K562 (cell line): ENCODE data around the gene B3GNT4. TPM values are rescaled to one million over a fixed set of nuclear protein-coding genes. Genes with fewer than 3 reads are reported as not detected.

Experiments used
- ATF1 ChIP-seq, 2 experiments: fragments of 450-650 bp in 1 of 2; IDR thresholded peaks; 2 replicates each; pipeline ENCODE4 v1.6.1; 2016; ENCODE audit warnings: missing compliant biosample characterization in 1 of 2, missing genetic modification characterization in 1 of 2
- BRD9 ChIP-seq: fragments of 450-650 bp; IDR thresholded peaks from 2 replicates; pipeline ENCODE4 v1.6.1; 2018; ENCODE audit warnings: low read depth; ENCODE audit not compliant: partially characterized antibody
- CBFB ChIP-seq: sonication (generic); formaldehyde crosslinking; IDR thresholded peaks from 2 replicates; pipeline ENCODE4 v1.4.0; 2020; ENCODE audit warnings: mild to moderate bottlenecking, missing genetic modification reagents
- E2F1 ChIP-seq: sonication (generic); formaldehyde crosslinking; IDR thresholded peaks from 2 replicates; pipeline ENCODE4 v1.8.1; 2023; ENCODE audit warnings: mild to moderate bottlenecking, missing genetic modification reagents, moderate library complexity
- HIVEP1 ChIP-seq: fragments of 250-450 bp; sonication (Bioruptor Pico); IDR thresholded peaks from 2 replicates; pipeline ENCODE4 v1.4.0; 2020; ENCODE audit warnings: mild to moderate bottlenecking
- JUN ChIP-seq, 2 experiments: sonication (generic) in 1 of 2; formaldehyde crosslinking in 1 of 2; IDR thresholded peaks; 2 replicates each; pipeline versions ENCODE4 v1.6.1 to v1.8.0; 2012 to 2022; ENCODE audit warnings: borderline replicate concordance in 2 of 2, mild to moderate bottlenecking in 2 of 2, improper control_type of control experiment in 1 of 2, low read depth in 1 of 2, low read length in 1 of 2, missing genetic modification reagents in 1 of 2
- KAT7 ChIP-seq: sonication (generic); formaldehyde crosslinking; IDR thresholded peaks from 2 replicates; pipeline ENCODE4 v1.8.0; 2022; ENCODE audit warnings: missing genetic modification reagents, mild to moderate bottlenecking, borderline replicate concordance
- MAZ ChIP-seq, 2 experiments: fragments of 450-650 bp in 1 of 2; sonication (generic) in 1 of 2; formaldehyde crosslinking; IDR thresholded peaks in 1 of 2; conservative IDR thresholded peaks in 1 of 2; 2 replicates each; pipeline versions ENCODE4 v1.4.0 to v1.5.0; 2020; ENCODE audit warnings: mild to moderate bottlenecking in 1 of 2, missing genetic modification reagents in 1 of 2
- MEF2D ChIP-seq: conservative IDR thresholded peaks from 2 replicates; pipeline ENCODE4 v1.6.1; 2016; ENCODE audit warnings: low read depth, missing genetic modification characterization, missing compliant biosample characterization
- MTA3 ChIP-seq: fragments of 450-650 bp; formaldehyde crosslinking; IDR thresholded peaks from 2 replicates; pipeline ENCODE4 v1.6.1; 2017; ENCODE audit warnings: mild to moderate bottlenecking, borderline replicate concordance
- STAT6 ChIP-seq: sonication (generic); formaldehyde crosslinking; IDR thresholded peaks from 2 replicates; pipeline ENCODE4 v1.8.1; 2023; ENCODE audit warnings: mild to moderate bottlenecking, missing genetic modification reagents
- TARDBP ChIP-seq: fragments of 450-650 bp; IDR thresholded peaks from 2 replicates; pipeline ENCODE4 v1.6.1; 2016
- TEAD1 ChIP-seq, 2 experiments: fragments of 450-650 bp in 1 of 2; sonication (generic) in 1 of 2; formaldehyde crosslinking; IDR thresholded peaks; 2 replicates each; pipeline versions ENCODE4 v1.4.0 to v1.8.0; 2020 to 2022; ENCODE audit warnings: mild to moderate bottlenecking in 2 of 2, missing genetic modification reagents in 1 of 2
- ZNF146 ChIP-seq: IDR thresholded peaks from one replicate; pipeline ENCODE4 v1.6.1; 2018; ENCODE audit warnings: missing compliant biosample characterization; ENCODE audit not compliant: unreplicated experiment
- ZNF639 ChIP-seq, 2 experiments: fragments of 200-800 bp in 1 of 2; sonication (Bioruptor generic) in 1 of 2; sonication (generic) in 1 of 2; formaldehyde crosslinking in 1 of 2; IDR thresholded peaks in 1 of 2; conservative IDR thresholded peaks in 1 of 2; 2 replicates each; pipeline versions ENCODE4 v1.5.0 to v1.6.1; 2016 to 2020; ENCODE audit warnings: missing compliant biosample characterization in 1 of 2, missing genetic modification characterization in 1 of 2, missing genetic modification reagents in 1 of 2
- polyA plus RNA-seq, 8 experiments: library from polyadenylated mRNA; depleted of rRNA in 4 of 8; stranded (reverse) in 5 of 8; unstranded in 3 of 8; fragments of >200 nt; fragmentation: Nextera tagmentation in 2 of 8; fragmentation: Illumina TruSeq in 1 of 8; extraction: Ambion mirVana in 2 of 8; extraction: Trizol in 1 of 8; gene quantifications; 2 replicates each; pipeline versions ENCODE4 v1.2.1 to v1.2.3, GENCODE V29; 2011 to 2014; ENCODE audit warnings: inconsistent platforms in 1 of 8, missing spikeins in 1 of 8
- total RNA-seq, 7 experiments: library from RNA; depleted of rRNA in 6 of 7; stranded (reverse); fragments of >200 nt in 6 of 7; fragmentation: Illumina TruSeq in 2 of 7; extraction: Trizol in 2 of 7; gene quantifications; 2 replicates each; pipeline versions ENCODE4 v1.2.1 to v1.2.3, GENCODE V29; 2011 to 2021; ENCODE audit warnings: low replicate concordance in 1 of 7
- TF ChIP-seq, protein P1 (sequence below): sonication (generic); formaldehyde crosslinking; IDR thresholded peaks from 2 replicates; pipeline ENCODE4 v1.8.1; 2023; ENCODE audit warnings: mild to moderate bottlenecking, missing genetic modification reagents
- TF ChIP-seq, protein P2 (sequence below): fragments of 450-650 bp; formaldehyde crosslinking; IDR thresholded peaks from 2 replicates; pipeline ENCODE4 v1.4.0; 2022; ENCODE audit warnings: missing genetic modification characterization

The B3GNT4 gene
- total and polyA plus RNA-seq, 9 of the 15 experiments (the other 6 are each of a cell fraction or from before 2014, with no cell fraction given), result 0.17 to 3.2 (median 1.3) TPM

- TF ChIP-seq JUN (IDR thresholded peaks at IDR 0.05; ENCODE audit: borderline replicate concordance, low read depth, low read length) (peak; percentile 79; the same call in 1 of the 2 replicates), JUN (CRISPR knock-in tag; IDR thresholded peaks at IDR 0.05; ENCODE audit: borderline replicate concordance) (0 out of 2 replicates have a peak, but pooled peaks have one; percentile 55), TEAD1 (CRISPR knock-in tag; IDR thresholded peaks at IDR 0.05) (peak; percentile 57 to 83; a peak in 2 of 4 replicates), MAZ (CRISPR knock-in tag; conservative IDR thresholded peaks at IDR 0.05 in 1 of 2, IDR thresholded peaks at IDR 0.05 in 1 of 2) (peak in 1 of 2 experiments; percentile 73; a peak in 2 of 4 replicates), STAT6 (0 out of 2 replicates have a peak, but pooled peaks have one; percentile 34), KAT7 (CRISPR knock-in tag) (no peak), MEF2D (tag) (no peak), ZNF639 (CRISPR knock-in tag; conservative IDR thresholded peaks at IDR 0.05 in 1 of 2, IDR thresholded peaks at IDR 0.05 in 1 of 2) (peak in 1 of 2 experiments; percentile 13; a peak in 1 of 4 replicates), ATF1 (CRISPR knock-in tag; IDR thresholded peaks at IDR 0.05) (peak; percentile 4; the same call in 1 of the 2 replicates), ATF1 (tag; IDR thresholded peaks at IDR 0.05) (no peak), HIVEP1 (CRISPR knock-in tag) (no peak), CBFB (CRISPR knock-in tag) (no peak), BRD9 (no peak), ZNF146 (CRISPR knock-in tag) (peak; percentile 27), TARDBP (no peak), MTA3 (no peak), E2F1 (CRISPR knock-in tag) (peak; percentile 85; the same call in 1 of the 2 replicates)
- TF ChIP-seq, protein P1, sequence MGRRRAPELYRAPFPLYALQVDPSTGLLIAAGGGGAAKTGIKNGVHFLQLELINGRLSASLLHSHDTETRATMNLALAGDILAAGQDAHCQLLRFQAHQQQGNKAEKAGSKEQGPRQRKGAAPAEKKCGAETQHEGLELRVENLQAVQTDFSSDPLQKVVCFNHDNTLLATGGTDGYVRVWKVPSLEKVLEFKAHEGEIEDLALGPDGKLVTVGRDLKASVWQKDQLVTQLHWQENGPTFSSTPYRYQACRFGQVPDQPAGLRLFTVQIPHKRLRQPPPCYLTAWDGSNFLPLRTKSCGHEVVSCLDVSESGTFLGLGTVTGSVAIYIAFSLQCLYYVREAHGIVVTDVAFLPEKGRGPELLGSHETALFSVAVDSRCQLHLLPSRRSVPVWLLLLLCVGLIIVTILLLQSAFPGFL (CRISPR knock-in tag), result no peak
- TF ChIP-seq, protein P2, sequence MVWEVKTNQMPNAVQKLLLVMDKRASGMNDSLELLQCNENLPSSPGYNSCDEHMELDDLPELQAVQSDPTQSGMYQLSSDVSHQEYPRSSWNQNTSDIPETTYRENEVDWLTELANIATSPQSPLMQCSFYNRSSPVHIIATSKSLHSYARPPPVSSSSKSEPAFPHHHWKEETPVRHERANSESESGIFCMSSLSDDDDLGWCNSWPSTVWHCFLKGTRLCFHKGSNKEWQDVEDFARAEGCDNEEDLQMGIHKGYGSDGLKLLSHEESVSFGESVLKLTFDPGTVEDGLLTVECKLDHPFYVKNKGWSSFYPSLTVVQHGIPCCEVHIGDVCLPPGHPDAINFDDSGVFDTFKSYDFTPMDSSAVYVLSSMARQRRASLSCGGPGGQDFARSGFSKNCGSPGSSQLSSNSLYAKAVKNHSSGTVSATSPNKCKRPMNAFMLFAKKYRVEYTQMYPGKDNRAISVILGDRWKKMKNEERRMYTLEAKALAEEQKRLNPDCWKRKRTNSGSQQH, result 0 out of 2 replicates have a peak, but pooled peaks have one; percentile 23
These were observed 23.0 kb downstream of the B3GNT4 start (continued) for GRCh38 chr12:122226366-122227125.
